K562 (cell line): ENCODE results near the gene RPTOR. TPM values are rescaled to one million over a fixed set of nuclear protein-coding genes. Genes with fewer than 3 reads are reported as not detected.

Experiments
- ATAC-seq: fragments of 200-7000 bp; cut with Tn5 transposase; 3 replicates; pipeline ENCODE4 v1.9.1; 2020; ENCODE audit warnings: moderate library complexity
- BruUV-seq: library from RNA; stranded (reverse); fragments of 400-500 nt; replicated peaks from 2 replicates; lab custom pipeline; 2021; lab: Mats Ljungman, UMichigan
- CTCF ChIA-PET: fragments of 300-600 bp; formaldehyde crosslinking; extraction: SDS; loops from one replicate; lab custom pipeline; 2021; ENCODE audit warnings: low intra/inter-chr PET ratio; lab: Yijun Ruan, JAX
- POLR2A ChIA-PET: fragments of 300-600, 350-650 bp; sonication (Branson Sonifier 250); formaldehyde crosslinking; extraction: SDS; loops from one replicate; lab custom pipeline; 2021; ENCODE audit warnings: antibody characterized with exemption, inconsistent platforms; lab: Yijun Ruan, JAX
- DNase-seq, 4 experiments: peaks; one replicate each; pipeline versions ENCODE4 v3.0.0 to v3.0.0-alpha.2; 2011 to 2018; ENCODE audit warnings: low spot score in 3 of 4, mixed read lengths in 3 of 4; ENCODE audit errors: extremely low read depth in 1 of 4
- FAIRE-seq: peaks from 2 replicates; lab custom pipeline; 2011; peaks lifted over from hg19 to GRCh38; lab: Jason Lieb, UNC
- H2AFZ ChIP-seq: 2 replicates; pipeline ENCODE4 v1.6.0; 2011; ENCODE audit warnings: low read depth, low read length, control low read depth, inconsistent platforms
- H3K27ac ChIP-seq: fragments of 200-600 bp; 3 replicates; pipeline ENCODE4 v1.8.0; 2011; ENCODE audit warnings: low read depth, mild to moderate bottlenecking, control low read depth, inconsistent platforms, low read length, moderate library complexity, mixed read lengths; ENCODE audit errors: extremely low read depth
- H3K27me3 ChIP-seq, 2 experiments: fragments of 300-600 bp in 1 of 2; 2 replicates in 1 of 2; 3 replicates in 1 of 2; pipeline versions ENCODE4 v1.6.0 to v1.8.0; 2011; ENCODE audit warnings: inconsistent platforms in 2 of 2, low read length in 2 of 2, mild to moderate bottlenecking in 1 of 2, mixed read lengths in 1 of 2, moderate library complexity in 1 of 2; ENCODE audit not compliant: control insufficient read depth in 2 of 2, insufficient read depth in 2 of 2
- H3K36me3 ChIP-seq: fragments of 300-600 bp; 3 replicates; pipeline ENCODE4 v1.8.0; 2011; ENCODE audit warnings: mild to moderate bottlenecking, low read length, inconsistent platforms; ENCODE audit not compliant: control insufficient read depth, insufficient read depth
- H3K4me1 ChIP-seq, 2 experiments: fragments of 200-600 bp in 1 of 2; replicated peaks in 1 of 2; 2 replicates in 1 of 2; 3 replicates in 1 of 2; pipeline versions ENCODE4 v1.5.1 to v1.8.0; 2011; ENCODE audit warnings: inconsistent platforms in 2 of 2, low read length in 2 of 2, mild to moderate bottlenecking in 1 of 2, mixed read lengths in 1 of 2, moderate library complexity in 1 of 2; ENCODE audit not compliant: control insufficient read depth in 2 of 2, insufficient read depth in 2 of 2
- H3K4me2 ChIP-seq: 2 replicates; pipeline ENCODE4 v1.6.1; 2011; ENCODE audit warnings: low read length, control low read depth, inconsistent platforms, mixed read lengths; ENCODE audit not compliant: insufficient read depth
- H3K4me3 ChIP-seq: fragments of 200-600 bp; sonication (generic), shearing (Covaris generic); 2 replicates; pipeline ENCODE4 v1.5.1; 2016; ENCODE audit warnings: control low read depth, inconsistent platforms
- H3K79me2 ChIP-seq: fragments of 200-600 bp; 3 replicates; pipeline ENCODE4 v1.8.0; 2011; ENCODE audit warnings: low read length, inconsistent platforms; ENCODE audit not compliant: control insufficient read depth, insufficient read depth
- H3K9ac ChIP-seq, 2 experiments: 2 replicates each; pipeline versions ENCODE4 v1.6.0 to v1.6.1; 2011; ENCODE audit warnings: low read depth in 2 of 2, low read length in 2 of 2, control low read depth in 1 of 2, inconsistent platforms in 1 of 2, mild to moderate bottlenecking in 1 of 2, mixed read lengths in 1 of 2; ENCODE audit not compliant: insufficient read depth in 1 of 2
- H3K9me1 ChIP-seq: one replicate; pipeline ENCODE4 v1.6.0; 2011; ENCODE audit warnings: inconsistent platforms, mild to moderate bottlenecking, low read length, moderate library complexity; ENCODE audit not compliant: control insufficient read depth, insufficient read depth
- H3K9me3 ChIP-seq: replicated peaks from 2 replicates; pipeline ENCODE4 v1.5.1; 2011; ENCODE audit warnings: low read depth, low read length, inconsistent platforms; ENCODE audit not compliant: control insufficient read depth, insufficient read depth
- H4K20me1 ChIP-seq: replicated peaks from 2 replicates; pipeline ENCODE4 v1.6.1; 2011; ENCODE audit warnings: low read length, inconsistent platforms, mixed read lengths; ENCODE audit not compliant: control insufficient read depth, insufficient read depth
- ATF6 ChIP-seq: sonication (generic); formaldehyde crosslinking; IDR thresholded peaks from 2 replicates; pipeline ENCODE4 v1.4.0; 2020; ENCODE audit warnings: mild to moderate bottlenecking, missing genetic modification reagents
- CBX1 ChIP-seq: sonication (generic); IDR thresholded peaks from 2 replicates; pipeline ENCODE4 v1.6.1; 2016; ENCODE audit warnings: antibody characterized with exemption, low read depth, mild to moderate bottlenecking
- HNRNPLL ChIP-seq: fragments of 200-400 bp; formaldehyde crosslinking; IDR thresholded peaks from 2 replicates; pipeline ENCODE4 v1.6.1; 2017; ENCODE audit warnings: low read length, low read depth, mild to moderate bottlenecking; ENCODE audit not compliant: poor library complexity, severe bottlenecking
- HOMEZ ChIP-seq: fragments of 250-450 bp; sonication (Bioruptor Pico); IDR thresholded peaks from 2 replicates; pipeline ENCODE4 v1.4.0; 2020; ENCODE audit warnings: mild to moderate bottlenecking, moderate library complexity
- PHF8 ChIP-seq: fragments of 200-600 bp; sonication (generic); IDR thresholded peaks from 2 replicates; pipeline ENCODE4 v1.6.1; 2012; ENCODE audit warnings: mixed run types, mild to moderate bottlenecking, inconsistent platforms, low read length, moderate library complexity, borderline replicate concordance
- PPARD ChIP-seq: fragments of 250-450 bp; sonication (Bioruptor Pico); IDR thresholded peaks from 2 replicates; pipeline ENCODE4 v1.8.0; 2022; ENCODE audit warnings: inconsistent platforms, mild to moderate bottlenecking, moderate library complexity
- RB1 ChIP-seq: fragments of 450-650 bp; IDR thresholded peaks from 2 replicates; pipeline ENCODE4 v1.6.1; 2017; ENCODE audit warnings: low read depth, mild to moderate bottlenecking
- SMARCC2 ChIP-seq: fragments of 450-650 bp; IDR thresholded peaks from 2 replicates; pipeline ENCODE4 v1.6.1; 2017; ENCODE audit warnings: antibody characterized with exemption, moderate library complexity, mild to moderate bottlenecking, low read depth
- SUPT5H ChIP-seq: fragments of 450-650 bp; IDR thresholded peaks from 2 replicates; pipeline ENCODE4 v1.6.1; 2016
- TAF7 ChIP-seq: fragments of 450-650 bp; IDR thresholded peaks from 2 replicates; pipeline ENCODE4 v1.6.1; 2016; ENCODE audit warnings: missing genetic modification characterization, missing compliant biosample characterization
- TEAD1 ChIP-seq, 2 experiments: fragments of 450-650 bp in 1 of 2; sonication (generic) in 1 of 2; formaldehyde crosslinking; IDR thresholded peaks; 2 replicates each; pipeline versions ENCODE4 v1.4.0 to v1.8.0; 2020 to 2022; ENCODE audit warnings: mild to moderate bottlenecking in 2 of 2, missing genetic modification reagents in 1 of 2
- ZNF212 ChIP-seq: fragments of 450-650 bp; formaldehyde crosslinking; IDR thresholded peaks from 2 replicates; pipeline ENCODE4 v1.4.0; 2020; ENCODE audit warnings: mild to moderate bottlenecking
- ZNF592 ChIP-seq: fragments of 450-650 bp; IDR thresholded peaks from 2 replicates; pipeline ENCODE4 v1.6.1; 2017; ENCODE audit warnings: antibody characterized with exemption, mild to moderate bottlenecking
- WGBS: fragments of 100-300 bp; shearing (Covaris generic); methylation state at CpG from one replicate; pipeline ENCODE4 v1.1.6; 2016; ENCODE audit warnings: low coverage, mixed read lengths; ENCODE audit not compliant: insufficient coverage; ENCODE audit errors: missing lambda C conversion rate; 5-methylcytosine and 5-hydroxymethylcytosine counted together
- in situ Hi-C: fragments of 300-500 bp; cut with MboI; formaldehyde crosslinking; loops from 4 replicates; pipeline ENCODE4 v1.15.0; 2018; ENCODE audit warnings: inconsistent platforms, mixed read lengths
- intact Hi-C: fragments of 100-400 bp; cut with micrococcal nuclease; formaldehyde crosslinking; loops from 2 replicates; pipeline ENCODE4 v1.14.2; 2022
- polyA plus RNA-seq, 8 experiments: library from polyadenylated mRNA; depleted of rRNA in 4 of 8; stranded (reverse) in 5 of 8; unstranded in 3 of 8; fragments of >200 nt; fragmentation: Nextera tagmentation in 2 of 8; fragmentation: Illumina TruSeq in 1 of 8; extraction: Ambion mirVana in 2 of 8; extraction: Trizol in 1 of 8; gene quantifications; 2 replicates each; pipeline versions ENCODE4 v1.2.1 to v1.2.3, GENCODE V29; 2011 to 2014; ENCODE audit warnings: inconsistent platforms in 1 of 8, missing spikeins in 1 of 8
- total RNA-seq, 7 experiments: library from RNA; depleted of rRNA in 6 of 7; stranded (reverse); fragments of >200 nt in 6 of 7; fragmentation: Illumina TruSeq in 2 of 7; extraction: Trizol in 2 of 7; gene quantifications; 2 replicates each; pipeline versions ENCODE4 v1.2.1 to v1.2.3, GENCODE V29; 2011 to 2021; ENCODE audit warnings: low replicate concordance in 1 of 7

RPTOR gene
- total and polyA plus RNA-seq, 9 of the 15 experiments (the other 6 are each of a cell fraction or from before 2014, with no cell fraction given), result 0.24 to 54.1 (median 10.2) TPM

GRCh38 chr17:80769936-80770625, 225.4 kb downstream of the RPTOR start:
- DNase-seq, result no peak
- no peaks in the 10 kb centered on the region for H3K4me1 ChIP-seq
- no peak for TF ChIP-seq ATF6 (CRISPR knock-in tag)
- TF ChIP-seq TAF7 (tag), result no peak
- no peak for TF ChIP-seq HOMEZ (CRISPR knock-in tag)
- no peak for TF ChIP-seq HNRNPLL
- no peak for TF ChIP-seq PHF8
- TF ChIP-seq PPARD, result no peak
- no peak for TF ChIP-seq ZNF212 (CRISPR knock-in tag)
- TF ChIP-seq ZNF592, result no peak
- no peak for TF ChIP-seq TEAD1 (CRISPR knock-in tag; IDR thresholded peaks at IDR 0.05)
- no peak for TF ChIP-seq RB1
- TF ChIP-seq SMARCC2, result no peak
- no peak for TF ChIP-seq CBX1
- no peak for TF ChIP-seq SUPT5H

More at GRCh38 chr17:80769936-80770625, 225.4 kb downstream of the RPTOR start:
- no TSS peak for BruUV-seq
- Histone ChIP-seq H3K27me3 (no peaks in the 10 kb centered on the region), H4K20me1 (no peaks in the 10 kb centered on the region), H3K36me3 (peaks cover 4% of the 10 kb centered on the region; the same call in 1 of the 3 replicates), H3K4me3 (no peak overlapping the region), H3K4me2 (no peak overlapping the region), H3K27ac (no peak overlapping the region), H3K9me3 (no peaks in the 10 kb centered on the region), H3K79me2 (no peaks in the 10 kb centered on the region), H3K9ac (no peak overlapping the region), H3K9me1 (no peaks in the 10 kb centered on the region), H2AFZ (no peak overlapping the region)
- FAIRE-seq (no peak), ATAC-seq (no peak)
- in situ Hi-C loops, result no loop called here
- WGBS, result 83% methylated on average over 18 of the region's 19 CpGs
- intact Hi-C loops, result no loop called here
- CTCF ChIA-PET, result no interaction called here
- POLR2A ChIA-PET, result no interaction called here
